Activated gamma-delta T cell (primary cell): Measurements from ENCODE around the gene S1PR5.
"Not testable (repeated sequence)": the region's sequence is repeated elsewhere in the genome, so short reads cannot be mapped to it uniquely, and the experiment has no call there.

ENCODE experiments used
- DNase-seq: peaks from one replicate; lab custom pipeline; 2025; lab: John Stamatoyannopoulos, UW
- total RNA-seq, 2 donors: gene quantifications; one replicate each; lab custom pipeline; 2026; lab: John Stamatoyannopoulos, UW

The S1PR5 gene, protein sequence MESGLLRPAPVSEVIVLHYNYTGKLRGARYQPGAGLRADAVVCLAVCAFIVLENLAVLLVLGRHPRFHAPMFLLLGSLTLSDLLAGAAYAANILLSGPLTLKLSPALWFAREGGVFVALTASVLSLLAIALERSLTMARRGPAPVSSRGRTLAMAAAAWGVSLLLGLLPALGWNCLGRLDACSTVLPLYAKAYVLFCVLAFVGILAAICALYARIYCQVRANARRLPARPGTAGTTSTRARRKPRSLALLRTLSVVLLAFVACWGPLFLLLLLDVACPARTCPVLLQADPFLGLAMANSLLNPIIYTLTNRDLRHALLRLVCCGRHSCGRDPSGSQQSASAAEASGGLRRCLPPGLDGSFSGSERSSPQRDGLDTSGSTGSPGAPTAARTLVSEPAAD
- 22.9 to 79.9 reads per million in 2 donors for total RNA-seq

DNA sequence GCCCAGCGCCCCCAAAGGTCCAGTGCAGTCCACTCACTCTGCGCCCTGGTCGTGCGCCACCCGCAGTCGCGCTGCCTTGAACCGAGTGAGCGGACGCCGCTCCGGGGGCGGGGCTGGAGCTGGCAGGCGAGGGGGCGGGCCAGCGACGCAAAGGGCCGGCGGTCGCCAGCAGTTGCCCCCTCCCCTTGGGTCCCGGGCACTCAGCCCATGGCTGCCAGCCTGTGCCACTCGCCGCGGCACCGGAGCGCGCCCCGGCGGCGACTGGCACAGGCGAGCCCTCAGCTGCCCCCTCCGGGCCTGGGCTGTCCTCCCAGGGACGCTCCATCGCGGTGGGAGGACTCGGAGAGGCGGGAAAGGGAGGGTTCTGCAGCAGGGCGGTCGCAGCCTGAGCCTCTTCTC is at the start of gene S1PR5:
Gene S1PR5, minus strand, starts transcription at position 87 of the 399 bp plus-strand sequence. CDS start 2,436 bp downstream, outside the sequence.
- DNase-seq, result peak; percentile 51

DNA sequence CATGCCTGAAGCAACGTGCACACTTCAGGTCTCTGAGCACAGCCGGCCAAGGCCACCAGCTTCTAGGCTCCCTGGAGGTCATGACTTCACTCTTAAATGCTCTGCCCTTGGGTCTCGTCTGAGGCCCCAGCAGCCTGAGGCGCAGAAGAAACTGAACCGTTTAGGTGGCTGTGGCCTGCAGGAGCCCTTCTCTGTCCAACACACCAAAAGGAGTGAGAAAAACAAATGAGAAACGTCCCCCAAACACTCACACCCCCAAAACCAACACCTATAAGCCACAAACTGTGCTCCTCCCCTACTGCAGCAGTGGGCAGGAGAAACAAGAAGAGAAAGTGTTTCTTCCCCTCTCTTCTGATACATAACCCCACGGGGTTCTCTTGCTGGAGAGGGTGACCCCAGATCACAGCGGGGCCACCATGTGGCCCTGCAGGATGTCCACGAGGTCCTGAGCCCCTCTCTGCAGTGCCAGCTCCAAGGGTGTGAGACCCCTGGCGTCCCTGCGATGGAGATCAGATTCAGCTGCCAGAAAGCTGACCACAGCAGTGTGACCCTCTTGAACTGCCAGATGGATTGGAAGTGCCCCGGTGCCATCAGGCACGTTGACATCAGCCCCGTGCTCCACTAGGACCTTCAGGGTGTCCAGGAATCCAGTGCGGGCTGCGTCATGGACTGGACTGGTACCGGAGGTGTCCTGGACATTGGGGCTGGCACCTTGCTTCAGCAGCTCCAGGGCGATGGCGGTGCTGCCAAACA is 49.6 kb upstream of the S1PR5 start:
- no peak for DNase-seq

DNA sequence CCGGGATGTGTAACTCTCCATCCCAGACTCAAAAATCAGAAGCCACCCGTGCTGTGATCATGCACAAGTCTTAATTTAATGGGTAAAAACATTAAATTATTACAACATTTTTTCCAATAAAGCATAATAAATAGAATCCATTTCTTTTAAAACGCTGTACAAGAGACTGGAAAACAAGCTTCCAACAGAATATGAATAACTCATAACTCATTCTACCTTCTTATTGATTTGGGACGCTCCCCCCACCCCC is 49.1 kb upstream of the S1PR5 start:
- DNase-seq, result no peak

DNA sequence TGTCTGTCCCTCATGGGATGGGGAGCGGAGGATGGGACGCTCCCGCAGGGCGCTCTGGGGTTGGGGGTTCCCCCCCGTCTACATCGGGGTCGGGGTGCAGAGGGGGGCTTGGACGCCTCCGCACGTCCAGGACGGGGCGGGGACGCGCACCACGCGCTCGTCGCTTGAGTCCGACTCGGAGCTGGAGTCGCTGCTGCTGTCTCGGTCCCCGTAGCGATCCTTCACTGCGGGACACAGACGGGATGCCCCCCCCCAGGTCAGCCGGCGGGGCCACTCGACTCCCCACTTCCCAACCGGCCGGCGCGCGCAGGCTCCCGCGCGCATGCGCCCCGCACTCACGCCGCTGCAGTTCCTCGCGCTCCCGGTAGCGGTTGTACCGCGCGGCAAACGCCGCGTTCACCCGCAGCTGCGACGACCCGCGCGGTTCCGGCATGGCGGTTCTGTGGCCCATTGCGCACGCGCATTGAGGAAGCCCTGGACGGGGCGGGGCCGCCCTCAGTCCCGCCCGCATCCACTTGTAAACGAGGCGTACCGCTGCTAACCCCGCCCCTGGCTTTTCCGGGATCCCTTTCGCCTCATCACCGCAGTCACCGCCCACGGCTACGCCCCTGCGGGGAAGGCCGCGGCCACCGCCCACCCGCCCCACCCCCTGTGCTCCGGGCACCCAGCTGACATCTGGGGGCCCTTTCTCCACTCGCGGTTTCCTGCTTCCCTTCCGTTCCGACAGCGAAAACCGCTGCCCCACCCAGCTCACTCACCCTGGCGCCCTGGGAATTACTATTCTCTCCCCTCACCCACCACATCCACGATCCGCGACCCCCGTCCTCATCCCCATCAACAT is 48.5 kb upstream of the S1PR5 start, which contains the start of gene KRI1:
Gene KRI1, minus strand, starts transcription at position 444 of the 841 bp plus-strand sequence. Its CDS starts 11 bp downstream, at position 433.
- DNase-seq, result peak; percentile 93

DNA sequence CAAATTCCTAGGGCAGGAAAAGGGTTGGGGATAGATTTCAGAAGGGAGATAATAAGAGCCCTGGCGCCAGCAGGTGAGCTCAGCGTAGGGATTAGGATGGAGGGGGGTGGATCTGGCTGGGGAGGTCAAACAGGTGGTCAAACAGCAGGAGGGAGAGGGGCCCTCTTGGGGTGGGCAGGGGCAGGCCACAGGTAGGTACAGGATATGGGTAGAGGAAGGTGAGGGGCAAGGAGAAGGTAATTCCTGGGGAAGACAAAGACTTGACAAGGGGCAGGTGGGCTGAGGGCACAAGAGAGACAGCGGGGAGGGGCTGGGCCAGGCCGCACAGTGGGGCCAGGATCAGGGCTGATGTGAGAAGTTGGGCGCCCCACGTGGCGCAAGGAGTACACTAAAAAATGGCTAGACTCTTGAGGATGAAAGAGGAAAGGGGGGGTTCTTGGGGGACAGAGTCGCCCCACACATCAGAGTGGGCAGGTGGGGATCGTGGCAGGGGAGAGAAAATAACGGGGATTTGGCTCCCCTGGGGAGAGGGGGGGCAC is 47.9 kb upstream of the S1PR5 start:
- DNase-seq, result no peak

DNA sequence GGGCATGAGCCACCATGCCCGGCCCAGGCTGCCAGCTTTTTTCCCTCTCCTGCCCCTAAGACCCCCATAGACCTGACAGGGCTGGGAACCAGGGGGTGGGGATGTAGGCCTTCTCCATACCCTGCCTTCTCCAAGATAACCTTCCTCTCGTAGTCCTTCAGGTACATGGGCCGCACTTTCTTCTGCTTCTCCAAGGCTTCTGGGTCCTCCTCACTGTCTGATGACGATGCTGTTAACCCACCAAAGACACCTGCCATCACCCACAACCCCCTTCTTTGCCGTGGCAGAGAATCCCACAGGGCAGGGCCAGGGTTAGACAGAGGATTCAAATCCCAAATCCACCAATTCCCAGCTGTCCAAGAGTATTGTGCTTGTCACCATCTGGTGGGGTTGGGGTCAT is 45.4 kb upstream of the S1PR5 start:
- DNase-seq, result no peak

DNA sequence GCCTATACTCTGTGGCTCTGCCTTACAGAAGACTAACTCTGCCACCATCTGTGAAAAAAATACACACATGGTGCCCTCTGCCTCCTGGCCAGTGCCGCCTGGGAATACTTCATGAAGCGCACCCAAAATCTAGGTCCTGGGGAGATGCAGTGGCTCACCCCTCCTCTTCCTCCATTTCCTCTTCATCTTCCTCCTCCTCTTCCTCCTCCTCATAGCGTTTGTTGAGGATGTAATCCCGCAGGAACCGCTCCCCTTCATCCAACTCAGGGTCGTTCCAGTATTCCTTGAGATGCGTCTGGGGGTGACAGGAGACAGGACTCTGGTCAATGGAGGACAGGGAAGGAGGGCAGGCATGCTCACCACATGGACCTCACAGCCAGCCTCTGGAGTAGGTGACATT is 42.9 kb upstream of the S1PR5 start:
- DNase-seq, result no peak

DNA sequence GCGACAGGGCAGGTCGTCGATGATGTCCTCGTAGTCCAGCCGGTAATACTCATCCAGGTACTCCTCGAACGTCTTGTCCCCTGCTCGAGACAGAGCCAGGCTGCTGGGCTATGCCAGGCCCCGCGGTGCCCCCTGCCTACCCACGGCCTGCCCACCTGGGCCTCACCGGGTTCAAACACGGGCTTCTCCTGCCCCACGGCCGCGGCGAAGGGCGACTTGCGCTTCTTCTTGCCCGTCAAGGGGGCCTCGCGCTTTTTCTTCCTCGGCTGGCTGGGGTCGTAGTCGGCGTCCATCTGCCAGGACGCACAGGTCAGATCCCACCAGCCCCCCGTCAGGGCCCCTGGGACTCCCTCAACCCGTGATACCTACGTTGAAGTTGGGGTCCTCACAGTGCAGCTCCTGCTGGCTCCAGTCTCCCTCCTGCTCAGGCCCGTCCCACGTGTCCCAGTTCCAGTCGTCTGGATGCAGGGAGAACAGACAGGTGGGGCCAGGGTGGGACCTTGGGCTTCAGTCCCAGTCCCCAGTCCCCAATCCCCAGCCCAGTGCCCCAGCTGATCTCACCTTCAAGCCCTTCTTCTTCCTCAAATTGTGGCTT is 40.5 kb upstream of the S1PR5 start:
- no peak for DNase-seq

DNA sequence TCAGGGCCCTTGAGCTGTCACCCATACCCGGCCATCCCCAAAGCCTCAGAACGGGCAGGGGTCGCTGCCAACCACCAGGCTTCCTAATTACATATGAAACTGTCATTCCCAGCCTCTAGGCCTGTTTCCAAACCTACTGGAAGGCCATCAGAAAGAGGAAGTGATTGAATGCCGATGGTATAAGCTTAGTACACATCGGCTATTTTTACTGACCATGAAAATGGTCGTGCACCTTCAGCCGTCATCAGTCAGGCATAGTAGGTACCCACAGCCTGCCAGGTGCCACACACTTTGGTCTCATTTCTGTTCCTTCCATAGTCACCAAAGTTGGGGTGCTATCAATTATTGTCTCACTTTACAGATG is 38.3 kb upstream of the S1PR5 start:
- DNase-seq, result no peak

DNA sequence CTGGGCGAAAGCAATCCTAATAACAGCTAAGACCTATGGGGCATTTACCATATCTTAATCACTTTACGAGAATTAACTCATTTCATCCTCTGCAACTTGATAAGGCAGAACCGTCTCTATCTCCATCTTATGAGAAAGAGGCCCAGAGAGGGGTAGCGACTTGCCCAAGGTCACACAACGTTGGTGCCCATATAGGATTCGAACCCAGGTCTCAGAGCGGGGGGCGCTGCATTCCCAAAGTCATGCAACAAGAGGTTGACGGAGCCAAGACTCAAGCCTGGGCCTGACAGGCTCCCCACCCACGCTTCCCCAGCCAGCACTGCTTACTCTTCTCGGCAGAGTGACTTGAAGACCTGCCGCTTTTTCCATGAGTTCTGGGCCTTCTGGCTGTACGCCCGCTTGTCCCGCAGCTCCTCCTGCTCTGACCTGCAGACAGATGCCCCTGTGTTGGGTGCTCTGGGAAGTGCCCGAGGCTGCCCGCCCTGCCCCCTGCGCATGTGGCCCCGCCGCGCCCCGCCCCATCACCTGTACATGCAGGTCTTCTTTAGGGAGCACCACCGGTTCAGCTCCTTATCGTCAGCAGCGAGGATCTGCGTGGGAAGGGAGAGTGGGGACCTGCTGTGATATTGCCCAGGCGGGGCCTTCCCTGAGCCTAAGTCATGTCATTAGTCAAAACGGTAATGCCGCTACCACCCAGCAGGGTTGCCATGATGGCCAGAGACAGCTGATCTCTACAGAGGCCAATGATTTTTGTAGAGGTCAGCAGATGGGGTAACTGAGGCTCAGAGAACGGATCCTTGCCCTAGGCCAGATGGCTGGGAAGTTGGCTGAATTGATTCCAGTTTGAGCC is 37.7 kb upstream of the S1PR5 start:
- DNase-seq, result no peak

DNA sequence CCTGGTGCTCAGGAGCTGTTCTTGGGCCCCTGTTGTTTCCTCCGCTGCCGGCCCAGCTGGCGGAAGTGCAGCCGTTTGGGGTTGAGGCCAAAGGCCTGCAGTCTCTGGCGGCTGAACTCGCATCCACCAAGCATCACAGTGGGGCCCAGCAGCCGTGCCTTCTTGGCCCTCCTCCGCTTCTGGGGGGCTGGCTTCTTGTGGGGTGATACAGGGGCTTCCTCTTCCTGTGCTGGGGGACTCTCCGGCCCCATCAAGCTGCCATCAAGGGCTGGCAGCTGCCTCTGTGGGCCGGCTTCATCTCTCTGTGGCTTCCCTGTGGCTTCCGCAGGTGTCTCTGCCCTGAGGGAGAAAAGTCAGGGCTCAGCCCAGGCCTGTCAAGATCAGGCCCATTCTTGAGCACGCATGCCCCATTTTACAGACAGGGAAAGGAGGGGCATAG is 36.7 kb upstream of the S1PR5 start:
- DNase-seq, result peak; percentile 43

DNA sequence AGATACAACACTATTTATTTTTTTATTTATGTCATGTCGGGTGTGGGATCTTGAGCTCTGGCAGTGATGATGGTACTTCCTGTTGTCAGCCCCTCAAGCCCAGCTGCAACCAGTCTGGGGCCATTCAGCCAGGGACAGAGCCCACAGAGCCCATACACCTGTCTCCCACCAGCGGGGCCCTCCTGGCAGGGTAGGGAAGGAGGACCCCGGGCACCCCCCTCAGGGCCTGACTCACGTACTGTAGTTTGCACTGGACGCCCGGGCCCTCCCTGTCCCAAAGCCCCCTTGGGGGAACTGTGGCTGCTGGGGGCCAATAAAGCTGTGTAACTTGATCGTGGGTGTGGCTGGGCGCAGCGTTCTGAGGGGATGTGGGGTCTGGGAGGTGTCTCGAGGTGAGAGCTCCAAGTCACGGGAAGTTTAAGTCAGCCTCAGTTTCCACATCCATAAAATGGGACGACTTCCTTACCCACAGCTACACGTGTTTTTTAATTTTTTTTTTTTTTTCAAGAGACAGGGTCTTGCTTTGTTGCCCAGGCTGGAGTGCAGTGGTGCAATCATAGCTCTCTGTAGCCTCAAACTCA is 35.9 kb upstream of the S1PR5 start:
- no peak for DNase-seq

DNA sequence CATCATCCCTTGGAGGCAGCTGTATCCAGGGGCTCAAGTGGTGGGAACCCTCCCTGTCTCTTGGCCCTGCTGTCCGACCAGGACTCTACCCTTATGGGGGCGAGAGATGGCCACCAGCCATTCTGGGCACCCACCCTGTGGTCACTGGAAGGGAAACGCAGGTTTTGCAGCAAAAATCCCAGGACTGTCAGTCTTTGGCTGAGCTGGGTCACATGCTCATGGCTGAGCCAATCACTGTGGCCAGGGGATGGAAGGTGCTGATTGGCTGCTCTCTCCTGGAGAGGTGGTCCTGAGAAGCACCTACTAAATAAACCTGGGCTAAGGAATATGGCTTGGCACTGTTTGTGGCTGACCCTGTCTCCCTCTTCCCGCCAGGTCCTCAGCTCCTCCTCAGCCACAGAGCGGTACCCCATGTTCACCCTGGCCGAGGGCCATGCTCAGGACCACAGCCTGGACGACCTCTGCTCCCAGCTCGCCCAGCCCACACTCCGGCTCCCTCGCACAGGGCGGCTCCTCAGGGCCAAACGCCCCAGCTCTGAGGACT is 35.3 kb upstream of the S1PR5 start:
- no peak for DNase-seq

DNA sequence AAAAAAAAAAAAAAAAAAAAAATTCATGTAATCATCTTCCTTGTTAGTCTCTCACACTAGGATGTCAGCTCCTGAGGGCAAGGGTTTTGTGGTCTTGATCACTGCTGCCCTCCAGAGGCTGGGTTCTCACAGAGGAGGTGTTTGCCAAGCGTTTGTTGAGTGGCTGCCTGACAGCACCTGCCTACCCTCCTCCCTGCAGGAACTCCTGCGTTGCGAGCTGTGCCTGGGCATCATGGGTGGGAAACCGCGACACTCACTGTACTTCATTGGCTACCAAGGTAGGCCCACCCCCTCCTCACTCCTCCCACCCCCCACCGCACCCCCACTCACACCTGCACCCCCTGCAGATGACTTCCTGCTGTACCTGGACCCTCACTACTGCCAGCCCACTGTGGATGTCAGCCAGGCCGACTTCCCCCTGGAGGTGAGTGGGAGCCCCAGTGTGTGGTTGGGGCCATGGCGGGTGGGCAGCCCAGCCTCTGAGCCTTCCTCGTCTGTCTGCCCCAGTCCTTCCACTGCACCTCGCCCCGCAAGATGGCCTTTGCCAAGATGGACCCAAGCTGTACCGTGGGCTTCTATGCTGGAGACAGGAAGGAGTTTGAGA is 34.6 kb upstream of the S1PR5 start:
- no peak for DNase-seq

DNA sequence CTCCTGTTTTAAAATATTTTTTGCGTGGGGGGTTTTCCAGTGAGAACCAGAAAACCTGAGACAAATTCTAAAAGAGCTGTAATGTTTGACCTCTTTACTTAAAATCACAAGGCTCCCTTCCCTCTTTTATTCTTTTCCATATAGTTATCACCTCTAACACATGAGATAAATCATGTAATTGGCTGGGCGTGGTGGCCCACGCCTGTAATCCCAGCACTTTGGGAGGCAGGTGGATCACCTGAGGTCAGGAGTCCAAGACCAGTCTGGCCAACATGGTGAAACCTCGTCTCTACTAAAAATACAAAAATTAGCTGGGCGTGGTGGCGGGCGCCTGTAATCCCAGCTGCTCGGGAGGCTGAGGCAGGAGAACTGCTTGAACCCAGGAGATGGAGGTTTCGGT is 33.8 kb upstream of the S1PR5 start:
- not testable (repeated sequence) for DNase-seq

DNA sequence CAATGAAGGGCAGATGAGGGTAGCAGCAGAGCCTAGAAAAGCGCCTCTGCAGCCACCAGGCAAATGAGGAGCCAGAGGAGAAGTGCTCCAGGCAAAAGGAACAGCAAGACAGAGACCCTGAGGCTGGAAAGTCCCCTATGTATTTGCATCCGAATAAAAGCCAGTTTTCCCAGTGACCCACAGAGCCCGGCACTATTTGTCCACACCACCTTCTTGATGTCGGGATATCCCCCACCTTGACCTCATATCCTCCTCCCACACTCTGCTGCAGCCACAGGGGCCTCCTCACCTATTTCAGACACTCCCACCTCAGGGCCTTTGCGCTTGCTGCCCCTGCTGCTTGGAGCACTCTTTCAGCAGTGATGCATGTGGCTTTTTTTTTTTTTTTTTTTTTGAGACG is 33.1 kb upstream of the S1PR5 start:
- DNase-seq, result no peak

DNA sequence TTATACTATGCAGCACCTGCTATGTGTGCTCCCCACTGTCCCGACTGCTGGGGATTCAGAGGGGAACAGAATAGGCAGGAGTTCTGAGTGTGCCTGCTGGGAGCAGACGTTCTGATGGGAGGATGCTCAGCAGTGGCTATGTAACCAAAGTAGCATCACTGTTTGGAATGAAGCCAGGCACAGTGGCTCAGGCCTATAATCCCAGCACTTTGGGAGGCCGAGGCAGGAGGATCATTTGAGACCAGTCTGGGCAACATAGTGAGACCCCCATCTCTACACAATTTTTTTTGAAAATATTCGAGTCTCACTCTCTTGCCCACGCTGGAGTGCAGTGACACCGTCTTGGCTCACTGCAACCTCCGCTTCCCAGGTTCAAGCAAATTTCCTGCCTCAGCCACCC is 32.5 kb upstream of the S1PR5 start:
- DNase-seq, result no peak

DNA sequence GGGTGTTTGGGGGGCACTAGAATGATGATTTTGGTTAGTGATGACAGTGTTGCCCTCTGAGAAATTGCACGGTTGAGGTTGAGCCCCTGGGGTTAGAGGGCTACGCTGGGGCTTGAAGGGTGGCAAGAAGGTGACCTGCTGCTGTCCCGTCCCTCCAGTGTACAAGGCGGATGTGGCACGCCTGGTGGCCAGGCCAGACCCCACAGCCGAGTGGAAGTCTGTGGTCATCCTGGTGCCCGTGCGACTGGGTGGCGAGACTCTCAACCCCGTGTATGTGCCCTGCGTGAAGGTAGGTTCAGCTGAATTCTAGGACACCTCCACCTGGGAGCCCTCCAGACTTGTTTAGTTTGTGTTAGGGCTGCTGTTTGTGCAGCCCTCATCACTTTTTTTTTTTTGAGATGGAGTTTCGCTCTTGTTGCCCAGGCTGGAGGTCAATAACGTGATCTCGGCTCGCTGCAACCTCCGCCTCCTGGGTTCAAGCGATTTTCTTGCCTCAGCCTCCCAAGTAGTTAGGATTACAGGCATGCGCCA is 31.6 kb upstream of the S1PR5 start:
- DNase-seq, result no peak

DNA sequence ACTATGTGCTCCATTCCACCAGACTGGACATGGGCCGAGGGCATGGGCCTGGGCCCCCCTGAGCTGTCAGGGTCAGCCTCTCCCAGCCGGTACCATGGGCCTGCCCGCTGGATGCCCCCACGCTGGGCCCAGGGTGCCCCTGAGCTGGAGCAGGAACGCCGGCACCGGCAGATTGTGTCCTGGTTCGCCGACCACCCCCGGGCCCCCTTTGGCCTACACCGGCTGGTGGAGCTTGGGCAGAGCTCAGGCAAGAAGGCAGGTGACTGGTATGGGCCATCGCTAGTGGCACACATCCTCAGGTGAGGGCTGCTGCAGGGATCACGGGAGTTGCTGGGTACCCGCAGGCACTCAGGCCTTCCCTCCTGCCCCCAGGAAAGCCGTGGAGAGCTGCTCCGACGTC is 29.6 kb upstream of the S1PR5 start:
- no peak for DNase-seq
